Progenitor cell of endocrine pancreas (in vitro differentiated cells): ENCODE measurements around the gene IL18RAP. TPM values are rescaled to one million over a fixed set of nuclear protein-coding genes. Genes with fewer than 3 reads are reported as not detected.

Experiments
- DNase-seq: peaks from one replicate; pipeline ENCODE4 v3.0.0; 2021; ENCODE audit warnings: low spot score; ENCODE audit not compliant: unreplicated experiment
- H3K27ac Mint-ChIP-seq: 2 replicates; pipeline ENCODE4 v1.8.0; 2021; ENCODE audit warnings: mild to moderate bottlenecking, moderate library complexity, mixed read lengths
- H3K27me3 Mint-ChIP-seq: 2 replicates; pipeline ENCODE4 v1.8.0; 2021; ENCODE audit warnings: mixed read lengths
- H3K36me3 Mint-ChIP-seq: 2 replicates; pipeline ENCODE4 v1.8.0; 2022; ENCODE audit warnings: mixed read lengths; ENCODE audit not compliant: insufficient read depth
- H3K4me1 Mint-ChIP-seq: 2 replicates; pipeline ENCODE4 v1.8.0; 2021; ENCODE audit warnings: low read depth, mixed read lengths
- H3K4me3 Mint-ChIP-seq: 2 replicates; pipeline ENCODE4 v1.8.0; 2021; ENCODE audit warnings: low read depth, mild to moderate bottlenecking, moderate library complexity, mixed read lengths
- H3K9me3 Mint-ChIP-seq: 2 replicates; pipeline ENCODE4 v1.8.0; 2021; ENCODE audit warnings: low read depth, mixed read lengths
- total RNA-seq: library from RNA; stranded (reverse); gene quantifications from 2 replicates; pipeline ENCODE4 v1.2.1, GENCODE V29; 2021
- TF ChIP-seq, protein P1 (sequence below): fragments of 200-600 bp; sonication (generic); IDR thresholded peaks from one replicate; pipeline ENCODE4 v1.5.0; 2021; ENCODE audit warnings: antibody characterized with exemption, mild to moderate bottlenecking; ENCODE audit not compliant: unreplicated experiment

Gene IL18RAP
- total RNA-seq, 1 donor from 2014 or later = not detected

DNA sequence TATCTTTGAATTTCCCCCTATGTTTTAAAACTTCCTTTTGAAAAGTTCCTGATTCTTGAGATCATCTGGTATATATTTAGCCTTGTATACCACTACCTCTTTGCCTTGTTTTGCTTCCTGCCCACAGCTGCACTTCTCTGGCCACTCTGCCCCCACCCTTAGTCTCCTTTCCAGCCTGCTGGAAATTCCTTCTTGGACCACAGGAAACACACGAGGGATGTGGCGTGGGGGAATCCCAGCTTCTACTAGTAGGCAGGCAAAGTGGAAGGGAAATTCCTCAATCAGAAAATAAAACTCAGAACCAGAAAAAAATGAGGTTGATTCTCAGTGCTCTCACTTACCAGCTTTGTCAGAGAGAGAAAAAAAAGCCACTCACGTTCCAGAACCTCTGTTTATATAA, 13.4 kb downstream of the IL18RAP start:
- Mint-ChIP-seq H3K36me3 (no peaks in the 10 kb centered on the region), H3K4me3 (no peak overlapping the region), H3K9me3 (no peaks in the 10 kb centered on the region), H3K27ac (no peak overlapping the region), H3K27me3 (no peaks in the 10 kb centered on the region), H3K4me1 (no peaks in the 10 kb centered on the region)
- no peak for DNase-seq
- TF ChIP-seq, protein P1, sequence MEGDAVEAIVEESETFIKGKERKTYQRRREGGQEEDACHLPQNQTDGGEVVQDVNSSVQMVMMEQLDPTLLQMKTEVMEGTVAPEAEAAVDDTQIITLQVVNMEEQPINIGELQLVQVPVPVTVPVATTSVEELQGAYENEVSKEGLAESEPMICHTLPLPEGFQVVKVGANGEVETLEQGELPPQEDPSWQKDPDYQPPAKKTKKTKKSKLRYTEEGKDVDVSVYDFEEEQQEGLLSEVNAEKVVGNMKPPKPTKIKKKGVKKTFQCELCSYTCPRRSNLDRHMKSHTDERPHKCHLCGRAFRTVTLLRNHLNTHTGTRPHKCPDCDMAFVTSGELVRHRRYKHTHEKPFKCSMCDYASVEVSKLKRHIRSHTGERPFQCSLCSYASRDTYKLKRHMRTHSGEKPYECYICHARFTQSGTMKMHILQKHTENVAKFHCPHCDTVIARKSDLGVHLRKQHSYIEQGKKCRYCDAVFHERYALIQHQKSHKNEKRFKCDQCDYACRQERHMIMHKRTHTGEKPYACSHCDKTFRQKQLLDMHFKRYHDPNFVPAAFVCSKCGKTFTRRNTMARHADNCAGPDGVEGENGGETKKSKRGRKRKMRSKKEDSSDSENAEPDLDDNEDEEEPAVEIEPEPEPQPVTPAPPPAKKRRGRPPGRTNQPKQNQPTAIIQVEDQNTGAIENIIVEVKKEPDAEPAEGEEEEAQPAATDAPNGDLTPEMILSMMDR = no peak

DNA sequence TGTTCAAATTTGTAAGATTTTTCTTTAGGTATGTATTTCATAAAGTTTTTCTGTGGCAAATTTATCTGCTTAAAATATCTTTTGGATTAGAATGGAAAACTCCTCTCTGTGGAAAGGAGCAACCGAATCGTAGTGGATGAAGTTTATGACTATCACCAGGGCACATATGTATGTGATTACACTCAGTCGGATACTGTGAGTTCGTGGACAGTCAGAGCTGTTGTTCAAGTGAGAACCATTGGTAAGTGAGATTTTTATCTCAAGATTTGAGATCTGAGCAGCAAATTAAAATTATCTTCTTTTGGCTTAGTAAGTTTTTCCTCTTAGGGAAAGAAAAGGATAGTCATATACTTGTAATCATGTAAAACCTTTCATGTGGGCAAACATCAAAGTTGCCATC, 14.2 kb downstream of the IL18RAP start:
- Mint-ChIP-seq H3K9me3 (no peaks in the 10 kb centered on the region), H3K27ac (no peak overlapping the region)
- TF ChIP-seq, protein P1 = no peak

DNA sequence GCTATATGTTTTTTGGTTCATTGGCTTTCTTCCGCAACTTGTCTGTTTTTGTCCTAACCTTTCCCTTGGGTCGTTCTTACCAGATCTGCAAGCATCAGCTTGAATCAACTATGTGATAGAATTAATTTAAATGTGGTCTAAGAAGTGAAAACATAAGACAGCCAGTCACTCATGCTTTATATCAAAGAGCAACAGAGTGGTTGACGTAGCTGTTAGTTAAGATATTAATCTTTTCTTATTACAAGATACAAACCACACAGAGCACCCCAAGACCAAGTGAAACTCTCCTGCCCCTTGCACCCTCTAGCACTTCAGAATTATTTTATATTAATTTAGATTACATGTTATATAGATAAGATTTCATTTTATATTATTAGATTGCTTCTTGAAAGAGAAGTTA, 15.2 kb downstream of the IL18RAP start:
- H3K27me3 Mint-ChIP-seq = no peaks in the 10 kb centered on the region
- TF ChIP-seq, protein P1 = no peak
- H3K9me3 Mint-ChIP-seq = no peaks in the 10 kb centered on the region
- H3K36me3 Mint-ChIP-seq = no peaks in the 10 kb centered on the region
- no peak overlapping the region for H3K4me3 Mint-ChIP-seq
- no peak overlapping the region for H3K27ac Mint-ChIP-seq
- DNase-seq = no peak
- no peaks in the 10 kb centered on the region for H3K4me1 Mint-ChIP-seq

More for the DNA sequence above, 14.2 kb downstream of the IL18RAP start:
- no peaks in the 10 kb centered on the region for H3K36me3 Mint-ChIP-seq
- H3K27me3 Mint-ChIP-seq = no peaks in the 10 kb centered on the region
- H3K4me1 Mint-ChIP-seq = no peaks in the 10 kb centered on the region
- DNase-seq = no peak
- H3K4me3 Mint-ChIP-seq = no peak overlapping the region

DNA sequence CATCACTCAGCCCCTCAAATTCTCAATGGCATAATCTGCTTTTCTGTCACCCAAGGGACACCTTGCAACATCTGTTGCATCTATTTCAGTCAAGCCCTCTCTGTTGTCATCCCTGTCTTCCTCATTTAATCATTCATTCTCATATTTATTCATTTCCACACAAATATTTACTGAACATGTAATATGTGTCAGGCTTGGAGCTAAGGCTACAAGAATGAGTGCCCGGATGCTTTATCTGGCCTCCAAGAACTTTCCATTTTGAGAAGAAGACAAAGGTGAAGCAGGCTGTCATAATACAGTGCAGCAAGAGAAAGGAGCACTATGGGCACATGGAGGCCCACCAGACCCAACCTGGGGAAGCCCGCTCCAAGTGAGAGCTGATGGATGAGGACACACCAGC, 15.6 kb downstream of the IL18RAP start:
- H3K9me3 Mint-ChIP-seq = no peaks in the 10 kb centered on the region
- no peak overlapping the region for H3K4me3 Mint-ChIP-seq
- no peaks in the 10 kb centered on the region for H3K27me3 Mint-ChIP-seq
- no peaks in the 10 kb centered on the region for H3K4me1 Mint-ChIP-seq
- H3K27ac Mint-ChIP-seq = no peak overlapping the region
- DNase-seq = no peak
- no peaks in the 10 kb centered on the region for H3K36me3 Mint-ChIP-seq
- TF ChIP-seq, protein P1 = no peak

DNA sequence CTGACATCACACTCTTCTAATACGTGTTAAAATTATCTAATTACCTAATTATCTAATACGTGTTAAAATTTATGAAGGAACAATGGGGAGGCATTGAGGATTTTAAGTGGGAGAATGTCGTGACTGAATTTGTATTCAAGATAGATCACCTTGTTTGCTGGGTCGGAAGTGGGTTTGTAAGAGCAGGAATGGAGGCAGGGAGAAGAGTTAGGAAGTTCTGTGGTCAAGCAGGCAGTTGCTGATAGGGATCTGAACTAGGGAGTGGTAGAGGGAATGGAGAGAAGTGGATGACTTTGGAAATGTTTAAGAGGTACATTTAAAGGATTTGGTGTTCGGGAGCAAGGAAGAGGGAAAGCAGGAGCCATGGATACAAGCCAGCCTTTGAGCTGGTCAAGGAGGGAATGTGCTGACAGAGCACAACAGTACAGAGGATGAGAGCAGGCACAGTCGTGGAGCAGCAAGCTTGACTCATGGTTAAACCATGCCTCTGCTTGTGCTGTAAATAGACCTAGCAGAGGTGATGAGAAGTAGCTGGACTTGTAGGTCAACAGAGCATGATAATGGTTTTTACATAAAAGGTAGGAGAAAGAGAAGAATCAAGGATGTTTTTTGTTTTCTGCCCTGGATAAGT, 16.2 kb downstream of the IL18RAP start:
- TF ChIP-seq, protein P1 = no peak
- H3K27ac Mint-ChIP-seq = no peak overlapping the region
- H3K4me1 Mint-ChIP-seq = no peaks in the 10 kb centered on the region
- H3K27me3 Mint-ChIP-seq = no peaks in the 10 kb centered on the region
- H3K9me3 Mint-ChIP-seq = no peaks in the 10 kb centered on the region
- no peak for DNase-seq
- no peaks in the 10 kb centered on the region for H3K36me3 Mint-ChIP-seq
- H3K4me3 Mint-ChIP-seq = no peak overlapping the region
